Esophagus squamous epithelium (tissue), 5 donors: ENCODE results near the gene ALDH2. TPM values are rescaled to one million over a fixed set of nuclear protein-coding genes. Genes with fewer than 3 reads are reported as not detected.

Experiments used
- DNase-seq: peaks from one replicate; lab custom pipeline; 2025; lab: John Stamatoyannopoulos, UW
- H3K27ac ChIP-seq, 4 donors: fragments of 200-600 bp; sonication (generic); one replicate each; pipeline ENCODE4 v1.5.1; 2016 to 2019; ENCODE audit warnings: mild to moderate bottlenecking in 1 of 4
- H3K27me3 ChIP-seq, 4 donors: fragments of 200-600 bp; sonication (generic); 1 replicate in 3 of 4; 2 replicates in 1 of 4; pipeline versions ENCODE4 v1.5.1 to v1.6.0; 2017 to 2021; ENCODE audit warnings: antibody characterized with exemption in 1 of 4
- H3K36me3 ChIP-seq, 3 donors: fragments of 200-600 bp; sonication (generic); one replicate each; pipeline ENCODE4 v1.5.1; 2016 to 2019
- H3K4me1 ChIP-seq, 3 donors: fragments of 200-600 bp; sonication (generic); one replicate each; pipeline ENCODE4 v1.5.1; 2017 to 2019
- H3K4me3 ChIP-seq, 4 donors: fragments of 200-600 bp; sonication (generic); 1 replicate in 3 of 4; 2 replicates in 1 of 4; pipeline ENCODE4 v1.5.1; 2016 to 2019; ENCODE audit warnings: mild to moderate bottlenecking in 2 of 4, moderate library complexity in 1 of 4
- H3K9me3 ChIP-seq, 3 donors: fragments of 200-600 bp; sonication (generic); one replicate each; pipeline ENCODE4 v1.5.1; 2016 to 2019
- POLR2A ChIP-seq, 4 donors: fragments of 450-650 bp; IDR thresholded peaks; one replicate each; pipeline ENCODE4 v1.6.1; 2017; ENCODE audit warnings: antibody characterized with exemption in 4 of 4, mild to moderate bottlenecking in 4 of 4, moderate library complexity in 3 of 4
- WGBS, 2 donors: methylation state at CpG; one replicate each; pipeline ENCODE4 v1.1.5; 2018; 5-methylcytosine and 5-hydroxymethylcytosine counted together
- intact Hi-C: fragments of 100-400 bp; cut with DNase I; formaldehyde crosslinking; loops from one replicate; pipeline ENCODE4 v1.15.0; 2022
- total RNA-seq, 4 donors: library from RNA; depleted of rRNA; stranded (reverse); fragments of >200 nt; gene quantifications; one replicate each; pipeline ENCODE4 v1.1.0, GENCODE V29; 2016
- TF ChIP-seq, protein P1 (sequence below), 6 experiments: fragments of 450-650 bp in 4 of 6; fragments of 200-600 bp in 2 of 6; sonication (generic) in 2 of 6; IDR thresholded peaks; one replicate each; pipeline ENCODE4 v1.5.1; 2016 to 2019; ENCODE audit warnings: antibody characterized with exemption in 6 of 6, mild to moderate bottlenecking in 4 of 6, moderate library complexity in 4 of 6
- donor health status: DM: yes; HTN: yes; CAD: no.

ALDH2 gene
- total RNA-seq, 4 donors from 2014 or later: 71.8 to 169 (median 104) TPM

- Histone ChIP-seq H3K9me3 (no peaks in the 10 kb centered on the region), H3K4me3 (no peak overlapping the region), H3K4me1 (peaks cover 21 to 50% (median 27%) of the 10 kb centered on the region in 3 donors), H3K36me3 (peaks cover 0 to 54% (median 6%) of the 10 kb centered on the region in 3 donors), H3K27me3 (no peaks in the 10 kb centered on the region), H3K27ac (peak overlapping the region in 1 of 4 donors; percentile 2)
- 55 to 57% methylated on average over 4 to 8 of the region's 8 CpGs for WGBS, 2 donors
- no peak for TF ChIP-seq POLR2A (IDR thresholded peaks at IDR 0.05)
- TF ChIP-seq, protein P1, sequence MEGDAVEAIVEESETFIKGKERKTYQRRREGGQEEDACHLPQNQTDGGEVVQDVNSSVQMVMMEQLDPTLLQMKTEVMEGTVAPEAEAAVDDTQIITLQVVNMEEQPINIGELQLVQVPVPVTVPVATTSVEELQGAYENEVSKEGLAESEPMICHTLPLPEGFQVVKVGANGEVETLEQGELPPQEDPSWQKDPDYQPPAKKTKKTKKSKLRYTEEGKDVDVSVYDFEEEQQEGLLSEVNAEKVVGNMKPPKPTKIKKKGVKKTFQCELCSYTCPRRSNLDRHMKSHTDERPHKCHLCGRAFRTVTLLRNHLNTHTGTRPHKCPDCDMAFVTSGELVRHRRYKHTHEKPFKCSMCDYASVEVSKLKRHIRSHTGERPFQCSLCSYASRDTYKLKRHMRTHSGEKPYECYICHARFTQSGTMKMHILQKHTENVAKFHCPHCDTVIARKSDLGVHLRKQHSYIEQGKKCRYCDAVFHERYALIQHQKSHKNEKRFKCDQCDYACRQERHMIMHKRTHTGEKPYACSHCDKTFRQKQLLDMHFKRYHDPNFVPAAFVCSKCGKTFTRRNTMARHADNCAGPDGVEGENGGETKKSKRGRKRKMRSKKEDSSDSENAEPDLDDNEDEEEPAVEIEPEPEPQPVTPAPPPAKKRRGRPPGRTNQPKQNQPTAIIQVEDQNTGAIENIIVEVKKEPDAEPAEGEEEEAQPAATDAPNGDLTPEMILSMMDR (IDR thresholded peaks at IDR 0.05): no peak
- no peak for DNase-seq
- intact Hi-C loops: loop anchor here (5.0 kb wide), 1 partner anchor 58 kb away; no protein-coding TSS in a partner anchor
Measured at GRCh38 chr12:111754671-111755070, 12.1 kb upstream of the ALDH2 start.

GRCh38 chr12:111756196-111756595 lies 10.5 kb upstream of the ALDH2 start:
- peaks cover 21 to 57% (median 27%) of the 10 kb centered on the region in 3 donors for H3K4me1 ChIP-seq
- no peak for DNase-seq
- 90 to 100% methylated on average over 2 to 8 of the region's 15 CpGs for WGBS, 2 donors
- no peaks in the 10 kb centered on the region for H3K9me3 ChIP-seq
- H3K27ac ChIP-seq: peak overlapping the region in 1 of 4 donors; percentile 81
- no peak overlapping the region for H3K4me3 ChIP-seq
- intact Hi-C loops: no loop called here
- H3K27me3 ChIP-seq: no peaks in the 10 kb centered on the region
- TF ChIP-seq, protein P1 (IDR thresholded peaks at IDR 0.05): no peak
- no peak for TF ChIP-seq POLR2A (IDR thresholded peaks at IDR 0.05)
- H3K36me3 ChIP-seq: peaks cover 0 to 39% (median 0%) of the 10 kb centered on the region in 3 donors

DNA sequence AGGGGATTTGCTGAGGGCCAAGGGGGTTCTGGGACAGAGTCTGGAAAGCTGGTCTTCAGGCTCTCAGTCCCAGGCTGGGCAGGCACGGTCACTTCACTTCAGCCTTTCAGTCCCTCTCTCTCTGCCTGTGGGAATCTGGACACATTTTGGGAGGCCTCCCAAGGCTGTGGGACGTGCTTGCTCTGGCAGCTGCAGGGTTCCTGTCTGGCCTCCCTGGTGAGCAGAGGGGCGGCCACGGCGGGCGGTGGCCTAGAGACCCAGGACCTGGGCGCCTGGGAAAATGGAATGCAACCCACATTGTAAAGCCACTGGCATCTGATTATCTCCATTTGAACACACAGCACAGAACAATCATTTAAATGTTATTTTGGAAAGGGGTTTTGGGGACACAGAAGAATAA lies 10.1 kb upstream of the ALDH2 start:
- Histone ChIP-seq H3K27me3 (no peaks in the 10 kb centered on the region), H3K4me1 (peaks cover 21 to 57% (median 27%) of the 10 kb centered on the region in 3 donors), H3K36me3 (peaks cover 0 to 34% (median 0%) of the 10 kb centered on the region in 3 donors), H3K9me3 (no peaks in the 10 kb centered on the region), H3K27ac (peak overlapping the region; percentile 81 to 85 (median 82)), H3K4me3 (no peak overlapping the region)
- intact Hi-C loops: no loop called here
- WGBS, 2 donors: 90% methylated on average over 5 of the region's 7 CpGs; no CpG with 5 or more reads in 1 of the 2 donors
- no peak for DNase-seq
- TF ChIP-seq, protein P1 (IDR thresholded peaks at IDR 0.05): no peak
- TF ChIP-seq POLR2A (IDR thresholded peaks at IDR 0.05): no peak

GRCh38 chr12:111757361-111758119 lies 9.2 kb upstream of the ALDH2 start:
- Histone ChIP-seq H3K27me3 (no peaks in the 10 kb centered on the region), H3K4me1 (peaks cover 21 to 57% (median 27%) of the 10 kb centered on the region in 3 donors), H3K27ac (peak overlapping the region; percentile 81 to 85 (median 82)), H3K9me3 (no peaks in the 10 kb centered on the region), H3K36me3 (peaks cover 0 to 32% (median 0%) of the 10 kb centered on the region in 3 donors), H3K4me3 (no peak overlapping the region)
- no peak for DNase-seq
- 23 to 30% methylated on average over 5 to 7 of the region's 15 CpGs for whole genome bisulfite sequencing, 2 donors
- intact Hi-C loops: no loop called here
- TF ChIP-seq, protein P1 (IDR thresholded peaks at IDR 0.05): no peak
- TF ChIP-seq POLR2A (IDR thresholded peaks at IDR 0.05): no peak

DNA sequence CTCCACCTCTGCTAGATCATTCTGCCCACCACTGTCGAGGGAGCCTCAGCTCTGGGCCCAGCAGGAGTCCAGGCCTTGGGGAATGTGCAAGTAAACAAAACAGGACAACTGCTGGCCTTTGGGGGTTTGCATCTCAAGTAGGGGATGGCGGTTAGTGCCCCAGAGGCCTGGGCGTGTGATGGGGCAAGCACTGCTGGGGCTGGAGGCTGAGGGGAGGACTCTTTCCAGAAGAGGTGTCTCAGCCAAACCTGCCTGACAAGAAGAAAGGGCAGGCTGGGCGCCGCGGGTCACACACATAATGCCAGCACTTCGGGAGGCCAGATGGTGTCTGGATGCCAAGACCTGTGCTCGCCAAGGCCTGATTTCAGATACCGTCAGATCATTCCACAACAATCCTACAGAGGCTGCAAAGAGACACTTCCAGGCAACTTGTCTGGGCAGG lies 8.6 kb upstream of the ALDH2 start:
- WGBS, 2 donors: 29 to 32% methylated on average over 3 to 5 of the region's 9 CpGs
- H3K27ac ChIP-seq: peak overlapping the region; percentile 81 to 85 (median 82)

More for the DNA sequence above, 8.6 kb upstream of the ALDH2 start:
- peaks cover 21 to 54% (median 27%) of the 10 kb centered on the region in 3 donors for H3K4me1 ChIP-seq
- H3K27me3 ChIP-seq: no peaks in the 10 kb centered on the region
- H3K4me3 ChIP-seq: no peak overlapping the region
- no peaks in the 10 kb centered on the region for H3K9me3 ChIP-seq
- intact Hi-C loops: no loop called here
- peaks cover 0 to 32% (median 0%) of the 10 kb centered on the region in 3 donors for H3K36me3 ChIP-seq
- no peak for DNase-seq
- no peak for TF ChIP-seq POLR2A (IDR thresholded peaks at IDR 0.05)
- TF ChIP-seq, protein P1 (IDR thresholded peaks at IDR 0.05): peak in 1 of 6 experiments; percentile 4
